ENCODE data around the gene PID1. TPM values are rescaled to one million over a fixed set of nuclear protein-coding genes. Genes with fewer than 3 reads are reported as not detected.

PID1 gene
- total RNA-seq, 1 experiment from 2014 or later, result 0.15 TPM

GRCh38 chr2:229230911-229231310, 40.2 kb downstream of the PID1 start:
- Histone ChIP-seq H3K9ac (ENCODE audit: low read length) (no peak overlapping the region), H2AFZ (ENCODE audit: low read depth, low read length, poor library complexity, severe bottlenecking) (no peak overlapping the region), H3K9me3 (ENCODE audit: control insufficient read depth in 1 of 2, insufficient read depth in 1 of 2, low read depth in 1 of 2, low read length in 2 of 2) (no peaks in the 10 kb centered on the region), H3K4me3 (replicated peaks in 1 of 2; ENCODE audit: low read depth in 1 of 2, low read length in 2 of 2) (no peak overlapping the region), H3K27ac (ENCODE audit: low read depth, low read length) (no peak overlapping the region), H3K36me3 (ENCODE audit: control insufficient read depth in 1 of 2, insufficient read depth in 2 of 2, low read length in 2 of 2) (no peaks in the 10 kb centered on the region), H3K79me2 (ENCODE audit: insufficient read depth, low read length) (no peaks in the 10 kb centered on the region), H3K4me2 (ENCODE audit: low read length) (no peak overlapping the region), H3K27me3 (ENCODE audit: insufficient read depth, low read length) (no peaks in the 10 kb centered on the region), H3K9me2 (ENCODE audit: insufficient read depth) (no peaks in the 10 kb centered on the region), H3K4me1 (ENCODE audit: control insufficient read depth in 1 of 2, insufficient read depth in 2 of 2, low read length in 2 of 2) (no peaks in the 10 kb centered on the region), H4K20me1 (ENCODE audit: insufficient read depth) (no peaks in the 10 kb centered on the region)
- ChIA-PET POLR2A (no interaction called here), CTCF (no interaction called here), RAD21 (ENCODE audit: low non-redundant PET in 1 of 2, low total read pairs in 2 of 2, uncharacterized antibody in 2 of 2, unreplicated experiment in 2 of 2) (no interaction called here)
- no peak for DNase-seq (ENCODE audit: low read depth, low spot score)
- intact Hi-C loops (cut with micrococcal nuclease), result no loop called here
- TF ChIP-seq CEBPB (IDR thresholded peaks at IDR 0.05; ENCODE audit: low read depth) (no peak), ATF3 (IDR thresholded peaks at IDR 0.05) (no peak), FOSL1 (IDR thresholded peaks at IDR 0.05; ENCODE audit: low read depth) (no peak), EGR1 (IDR thresholded peaks at IDR 0.05; ENCODE audit: low read depth) (no peak), REST (IDR thresholded peaks at IDR 0.05; ENCODE audit: low read depth) (no peak), EZH2 (IDR thresholded peaks at IDR 0.05) (no peak), RAD21 (IDR thresholded peaks at IDR 0.05; ENCODE audit: low read depth) (no peak), POLR2A (IDR thresholded peaks at IDR 0.05; ENCODE audit: borderline replicate concordance, extremely low read depth, insufficient read depth, insufficient read length) (no peak), ZBTB33 (IDR thresholded peaks at IDR 0.05; ENCODE audit: extremely low read depth, insufficient replicate concordance, low read length) (no peak), CTCF (IDR thresholded peaks at IDR 0.05 in 2 of 3, conservative IDR thresholded peaks at IDR 0.05 in 1 of 3; ENCODE audit: borderline replicate concordance in 1 of 3, insufficient read depth in 1 of 3, low read depth in 2 of 3, low read length in 2 of 3) (no peak), SIN3A (IDR thresholded peaks at IDR 0.05; ENCODE audit: low read depth) (no peak), POLR2AphosphoS5 (IDR thresholded peaks at IDR 0.05; ENCODE audit: low read depth, low read length) (no peak)
- no TSS peak for BruUV-seq (replicated peaks)
- no peak for ATAC-seq

Data from HCT116 (cell line).